PC-3 (cell line): Measurements from ENCODE around the gene HSPA12B. TPM values are rescaled to one million over a fixed set of nuclear protein-coding genes. Genes with fewer than 3 reads are reported as not detected.

Source experiments
- ATAC-seq: fragments of 200-7000 bp; cut with Tn5 transposase; 2 replicates; pipeline ENCODE4 v1.9.1; 2020; ENCODE audit warnings: mild to moderate bottlenecking, moderate library complexity
- BruUV-seq: library from RNA; stranded (reverse); fragments of 400-500 nt; replicated peaks from 2 replicates; lab custom pipeline; 2021; lab: Mats Ljungman, UMichigan
- CTCF ChIA-PET: fragments of 300-600 bp; sonication (Branson Sonifier 250); formaldehyde crosslinking; loops from one replicate; lab custom pipeline; 2022; ENCODE audit warnings: antibody characterized with exemption; lab: Charles Lee
- POLR2A ChIA-PET: fragments of 300-600 bp; sonication (Branson Sonifier 250); formaldehyde crosslinking; loops from one replicate; lab custom pipeline; 2022; ENCODE audit warnings: antibody characterized with exemption; ENCODE audit not compliant: unreplicated experiment; lab: Charles Lee
- DNase-seq: peaks from one replicate; pipeline ENCODE4 v3.0.0-alpha.2; 2015
- H2AFZ ChIP-seq: fragments of 300-600 bp; sonication (generic); 2 replicates; pipeline ENCODE4 v1.6.0; 2016; ENCODE audit warnings: antibody characterized with exemption, low read length
- H3F3A ChIP-seq: fragments of 300-600 bp; sonication (generic); one replicate; pipeline ENCODE4 v1.6.0; 2017; ENCODE audit warnings: antibody characterized with exemption, low read length, control low read depth, mild to moderate bottlenecking; ENCODE audit not compliant: unreplicated experiment
- H3K27ac ChIP-seq: fragments of 300-600 bp; sonication (generic); 2 replicates; pipeline ENCODE4 v1.5.1; 2016; ENCODE audit warnings: mild to moderate bottlenecking, low read length
- H3K27me3 ChIP-seq: fragments of 300-600 bp; sonication (generic); 2 replicates; pipeline ENCODE4 v1.6.1; 2016; ENCODE audit warnings: low read length, mixed read lengths
- H3K36me3 ChIP-seq: fragments of 300-600 bp; sonication (generic); 2 replicates; pipeline ENCODE4 v1.6.1; 2016; ENCODE audit warnings: low read depth, mixed run types, low read length, mixed read lengths
- H3K4me1 ChIP-seq: fragments of 300-600 bp; sonication (generic); 2 replicates; pipeline ENCODE4 v1.5.1; 2016; ENCODE audit warnings: low read length; ENCODE audit not compliant: insufficient read depth
- H3K4me2 ChIP-seq: fragments of 300-600 bp; sonication (generic); 2 replicates; pipeline ENCODE4 v1.6.0; 2016; ENCODE audit warnings: low read length
- H3K4me3 ChIP-seq: fragments of 300-600 bp; sonication (generic); 2 replicates; pipeline ENCODE4 v1.5.1; 2016; ENCODE audit warnings: mild to moderate bottlenecking, low read length, mixed read lengths
- H3K79me2 ChIP-seq: fragments of 300-600 bp; sonication (generic); 2 replicates; pipeline ENCODE4 v1.6.1; 2017; ENCODE audit warnings: low read length, mixed read lengths
- H3K9ac ChIP-seq: fragments of 300-600 bp; sonication (generic); 2 replicates; pipeline ENCODE4 v1.6.0; 2016; ENCODE audit warnings: mild to moderate bottlenecking, low read length
- H3K9me2 ChIP-seq: fragments of 300-600 bp; sonication (generic); replicated peaks from 2 replicates; pipeline ENCODE4 v1.6.1; 2016; ENCODE audit warnings: mixed run types, low read length, mixed read lengths
- H3K9me3 ChIP-seq: fragments of 300-600 bp; sonication (generic); 2 replicates; pipeline ENCODE4 v1.6.1; 2016; ENCODE audit warnings: low read length, mixed read lengths
- H4K20me1 ChIP-seq: fragments of 300-600 bp; sonication (generic); 2 replicates; pipeline ENCODE4 v1.6.1; 2016; ENCODE audit warnings: low read length, mixed read lengths
- CTCF ChIP-seq: fragments of 300-600 bp; sonication (generic); conservative IDR thresholded peaks from 2 replicates; pipeline ENCODE4 v1.5.1; 2017; ENCODE audit warnings: antibody characterized with exemption, low read depth, mild to moderate bottlenecking, low read length
- EZH2 ChIP-seq: fragments of 300-600 bp; sonication (generic); IDR thresholded peaks from one replicate; pipeline ENCODE4 v1.6.1; 2017; ENCODE audit warnings: antibody characterized with exemption, mild to moderate bottlenecking, low read length; ENCODE audit not compliant: unreplicated experiment
- EZH2phosphoT487 ChIP-seq: fragments of 300-600 bp; sonication (generic); IDR thresholded peaks from 2 replicates; pipeline ENCODE4 v1.6.1; 2018; ENCODE audit warnings: mild to moderate bottlenecking, antibody characterized with exemption, low read length, borderline replicate concordance
- intact Hi-C: fragments of 100-400 bp; cut with micrococcal nuclease; formaldehyde crosslinking; loops from 2 replicates; pipeline ENCODE4 v1.9.0; 2023
- total RNA-seq: library from RNA; depleted of rRNA; stranded (reverse); fragments of >200 nt; gene quantifications from 2 replicates; pipeline ENCODE4 v1.2.3, GENCODE V29; 2014

Gene HSPA12B
- total RNA-seq, 1 experiment from 2014 or later: not detected

- H3F3A ChIP-seq: no peaks in the 10 kb centered on the region
- H3K9ac ChIP-seq: no peak overlapping the region
- no peaks in the 10 kb centered on the region for H3K9me3 ChIP-seq
- BruUV-seq: no TSS peak
- no peak overlapping the region for H2AFZ ChIP-seq
- CTCF ChIA-PET: no interaction called here
- no peaks in the 10 kb centered on the region for H3K79me2 ChIP-seq
- H3K4me3 ChIP-seq: no peak overlapping the region
- TF ChIP-seq EZH2phosphoT487: no peak
- TF ChIP-seq EZH2: no peak
- no peak for DNase-seq
- no peak for ATAC-seq
- H4K20me1 ChIP-seq: no peaks in the 10 kb centered on the region
- no peaks in the 10 kb centered on the region for H3K9me2 ChIP-seq
- no peaks in the 10 kb centered on the region for H3K27me3 ChIP-seq
- intact Hi-C loops: no loop called here
- H3K36me3 ChIP-seq: no peaks in the 10 kb centered on the region
- no peak overlapping the region for H3K4me2 ChIP-seq
- POLR2A ChIA-PET: no interaction called here
- H3K27ac ChIP-seq: no peak overlapping the region
- peaks cover 10% of the 10 kb centered on the region for H3K4me1 ChIP-seq
Observed at GRCh38 chr20:3690413-3690812, 42.1 kb upstream of the HSPA12B start.

- Histone ChIP-seq H3K9me2 (no peaks in the 10 kb centered on the region), H3K4me1 (peaks cover 10% of the 10 kb centered on the region), H3K4me3 (no peak overlapping the region), H3K9me3 (no peaks in the 10 kb centered on the region), H4K20me1 (no peaks in the 10 kb centered on the region), H3K9ac (no peak overlapping the region), H3K79me2 (no peaks in the 10 kb centered on the region), H2AFZ (no peak overlapping the region), H3F3A (no peaks in the 10 kb centered on the region), H3K4me2 (no peak overlapping the region), H3K36me3 (no peaks in the 10 kb centered on the region), H3K27me3 (no peaks in the 10 kb centered on the region), H3K27ac (no peak overlapping the region)
- no TSS peak for BruUV-seq
- CTCF ChIA-PET: no interaction called here
- POLR2A ChIA-PET: interaction anchor here (0.7 kb wide), 1 partner anchor 15 kb away, joined by 4 read pairs; no protein-coding TSS in a partner anchor
- ATAC-seq (no peak), DNase-seq (no peak)
- intact Hi-C loops: no loop called here
- TF ChIP-seq CTCF (no peak), EZH2phosphoT487 (no peak), EZH2 (no peak)
Observed at GRCh38 chr20:3691306-3691705, 41.2 kb upstream of the HSPA12B start.

- no TSS peak for BruUV-seq
- Histone ChIP-seq H3K79me2 (no peaks in the 10 kb centered on the region), H3K9ac (no peak overlapping the region), H3K36me3 (no peaks in the 10 kb centered on the region), H3K9me2 (no peaks in the 10 kb centered on the region), H3K9me3 (no peaks in the 10 kb centered on the region), H3K4me2 (no peak overlapping the region), H3K27me3 (no peaks in the 10 kb centered on the region), H2AFZ (no peak overlapping the region), H3K4me3 (no peak overlapping the region), H3F3A (no peaks in the 10 kb centered on the region), H3K4me1 (peaks cover 6% of the 10 kb centered on the region), H4K20me1 (no peaks in the 10 kb centered on the region), H3K27ac (no peak overlapping the region)
- TF ChIP-seq CTCF: no peak
- no peak for TF ChIP-seq EZH2phosphoT487
- no peak for TF ChIP-seq EZH2
- ATAC-seq: no peak
- CTCF ChIA-PET: no interaction called here
- POLR2A ChIA-PET: no interaction called here
- DNase-seq: no peak
- intact Hi-C loops: no loop called here
Observed at GRCh38 chr20:3691897-3692296, 40.6 kb upstream of the HSPA12B start.
